ENCODE measurements around the gene TRNAU1AP. TPM values are rescaled to one million over a fixed set of nuclear protein-coding genes. Genes with fewer than 3 reads are reported as not detected.

TRNAU1AP gene
- total and polyA plus RNA-seq, 2 of the 13 experiments (the other 11 are each of a cell fraction or from before 2014, with no cell fraction given), result 29.0 to 42.9 TPM

DNA sequence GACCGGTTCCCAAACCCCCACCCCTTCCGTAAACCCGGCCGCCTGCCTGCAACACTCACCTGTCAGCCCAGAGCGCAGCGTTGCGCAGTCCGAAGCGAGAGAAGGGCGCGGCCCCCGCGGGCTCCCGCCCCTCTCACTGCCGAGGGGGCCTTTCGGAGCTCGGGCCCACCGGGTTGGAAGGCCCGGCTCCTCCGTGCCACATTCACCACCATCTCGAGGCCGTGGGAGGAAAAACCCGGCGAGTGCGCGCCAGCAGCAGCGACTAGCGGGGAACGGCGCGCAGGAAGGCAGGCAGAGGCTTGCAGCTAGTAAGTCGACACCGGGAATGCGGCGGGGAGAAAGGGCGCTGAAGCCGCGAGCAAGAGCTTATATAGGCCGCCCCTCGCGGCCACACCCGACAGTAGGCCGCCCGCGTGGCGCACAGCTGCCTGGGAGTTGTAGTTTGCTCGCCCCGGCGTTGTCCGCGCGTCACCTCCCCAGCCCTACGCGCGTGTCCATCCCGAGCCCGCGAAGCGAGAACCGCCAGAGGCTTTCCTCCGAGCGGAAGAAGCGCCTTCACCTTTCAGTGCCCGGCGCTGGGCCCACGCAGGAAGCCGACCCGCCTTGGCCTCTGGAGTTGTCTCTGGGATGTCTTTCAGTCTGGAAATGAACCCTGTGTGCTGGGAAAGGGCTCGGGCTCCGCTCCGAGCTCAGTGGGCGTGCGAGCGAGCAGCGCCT is 28.8 kb downstream of the TRNAU1AP start (continued):
- TF ChIP-seq, protein P1, sequence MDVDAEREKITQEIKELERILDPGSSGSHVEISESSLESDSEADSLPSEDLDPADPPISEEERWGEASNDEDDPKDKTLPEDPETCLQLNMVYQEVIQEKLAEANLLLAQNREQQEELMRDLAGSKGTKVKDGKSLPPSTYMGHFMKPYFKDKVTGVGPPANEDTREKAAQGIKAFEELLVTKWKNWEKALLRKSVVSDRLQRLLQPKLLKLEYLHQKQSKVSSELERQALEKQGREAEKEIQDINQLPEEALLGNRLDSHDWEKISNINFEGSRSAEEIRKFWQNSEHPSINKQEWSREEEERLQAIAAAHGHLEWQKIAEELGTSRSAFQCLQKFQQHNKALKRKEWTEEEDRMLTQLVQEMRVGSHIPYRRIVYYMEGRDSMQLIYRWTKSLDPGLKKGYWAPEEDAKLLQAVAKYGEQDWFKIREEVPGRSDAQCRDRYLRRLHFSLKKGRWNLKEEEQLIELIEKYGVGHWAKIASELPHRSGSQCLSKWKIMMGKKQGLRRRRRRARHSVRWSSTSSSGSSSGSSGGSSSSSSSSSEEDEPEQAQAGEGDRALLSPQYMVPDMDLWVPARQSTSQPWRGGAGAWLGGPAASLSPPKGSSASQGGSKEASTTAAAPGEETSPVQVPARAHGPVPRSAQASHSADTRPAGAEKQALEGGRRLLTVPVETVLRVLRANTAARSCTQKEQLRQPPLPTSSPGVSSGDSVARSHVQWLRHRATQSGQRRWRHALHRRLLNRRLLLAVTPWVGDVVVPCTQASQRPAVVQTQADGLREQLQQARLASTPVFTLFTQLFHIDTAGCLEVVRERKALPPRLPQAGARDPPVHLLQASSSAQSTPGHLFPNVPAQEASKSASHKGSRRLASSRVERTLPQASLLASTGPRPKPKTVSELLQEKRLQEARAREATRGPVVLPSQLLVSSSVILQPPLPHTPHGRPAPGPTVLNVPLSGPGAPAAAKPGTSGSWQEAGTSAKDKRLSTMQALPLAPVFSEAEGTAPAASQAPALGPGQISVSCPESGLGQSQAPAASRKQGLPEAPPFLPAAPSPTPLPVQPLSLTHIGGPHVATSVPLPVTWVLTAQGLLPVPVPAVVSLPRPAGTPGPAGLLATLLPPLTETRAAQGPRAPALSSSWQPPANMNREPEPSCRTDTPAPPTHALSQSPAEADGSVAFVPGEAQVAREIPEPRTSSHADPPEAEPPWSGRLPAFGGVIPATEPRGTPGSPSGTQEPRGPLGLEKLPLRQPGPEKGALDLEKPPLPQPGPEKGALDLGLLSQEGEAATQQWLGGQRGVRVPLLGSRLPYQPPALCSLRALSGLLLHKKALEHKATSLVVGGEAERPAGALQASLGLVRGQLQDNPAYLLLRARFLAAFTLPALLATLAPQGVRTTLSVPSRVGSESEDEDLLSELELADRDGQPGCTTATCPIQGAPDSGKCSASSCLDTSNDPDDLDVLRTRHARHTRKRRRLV (CRISPR knock-in tag; IDR thresholded peaks at IDR 0.05), result peak; percentile 94
- TF ChIP-seq ZBTB43 (CRISPR knock-in tag; conservative IDR thresholded peaks at IDR 0.05) (no peak; the same call in 1 of the 2 replicates), ZSCAN31 (CRISPR knock-in tag; IDR thresholded peaks at IDR 0.05; ENCODE audit: low read depth) (peak; percentile 59; the same call in 1 of the 2 replicates), ZNF441 (CRISPR knock-in tag; IDR thresholded peaks at IDR 0.05; ENCODE audit: borderline replicate concordance) (peak; percentile 74), ZNF547 (CRISPR knock-in tag; IDR thresholded peaks at IDR 0.05) (peak; percentile 67), TIGD3 (CRISPR knock-in tag; IDR thresholded peaks at IDR 0.05; ENCODE audit: borderline replicate concordance) (no peak), ATF7-NPFF (CRISPR knock-in tag; IDR thresholded peaks at IDR 0.05; ENCODE audit: low read depth) (peak; percentile 83), ZBTB10 (CRISPR knock-in tag; IDR thresholded peaks at IDR 0.05; ENCODE audit: borderline replicate concordance) (no peak), ZNF451 (CRISPR knock-in tag; IDR thresholded peaks at IDR 0.05) (peak; percentile 68; the same call in 1 of the 2 replicates), ELF3 (CRISPR knock-in tag; IDR thresholded peaks at IDR 0.05) (peak; percentile 66; the same call in 1 of the 2 replicates), NFIB (CRISPR knock-in tag; IDR thresholded peaks at IDR 0.05; ENCODE audit: borderline replicate concordance) (no peak), ZNF335 (CRISPR knock-in tag; IDR thresholded peaks at IDR 0.05) (peak; percentile 62), MAFK (conservative IDR thresholded peaks at IDR 0.05 in 1 of 2, IDR thresholded peaks at IDR 0.05 in 1 of 2; ENCODE audit: low read length in 2 of 2) (no peak), RORA (CRISPR knock-in tag; IDR thresholded peaks at IDR 0.05) (no peak), ZSCAN29 (CRISPR knock-in tag; conservative IDR thresholded peaks at IDR 0.05) (peak; percentile 56; the same call in 1 of the 2 replicates), XBP1 (CRISPR knock-in tag; IDR thresholded peaks at IDR 0.05) (peak; percentile 51), ZNF883 (CRISPR knock-in tag; IDR thresholded peaks at IDR 0.05; ENCODE audit: not compliant biosample characterization) (peak; percentile 27), ZNF75D (CRISPR knock-in tag; IDR thresholded peaks at IDR 0.05; ENCODE audit: borderline replicate concordance) (0 out of 2 replicates have a peak, but pooled peaks have one; percentile 32)
